MCF 10A (cell line): ENCODE measurements around the gene TULP4. TPM values are rescaled to one million over a fixed set of nuclear protein-coding genes. Genes with fewer than 3 reads are reported as not detected.

ENCODE experiments used
- BruUV-seq: library from RNA; stranded (reverse); fragments of 400-500 nt; replicated peaks from 2 replicates; lab custom pipeline; 2021; lab: Mats Ljungman, UMichigan
- CTCF ChIA-PET: fragments of 300-600 bp; sonication (Branson Sonifier 250); formaldehyde crosslinking; extraction: SDS; loops from one replicate; lab custom pipeline; 2021; ENCODE audit warnings: antibody characterized with exemption, inconsistent platforms; lab: Yijun Ruan, JAX
- POLR2A ChIA-PET: fragments of 300-600, 350-650 bp; sonication (Branson Sonifier 250); formaldehyde crosslinking; extraction: SDS; loops from one replicate; lab custom pipeline; 2020; ENCODE audit warnings: antibody characterized with exemption, inconsistent platforms; lab: Yijun Ruan, JAX
- DNase-seq: peaks from one replicate; pipeline ENCODE4 v3.0.0-alpha.2; 2018; ENCODE audit not compliant: unreplicated experiment
- H3K27ac Mint-ChIP-seq: one replicate; pipeline ENCODE4 v1.8.0; 2022; ENCODE audit warnings: mild to moderate bottlenecking, low read depth, mixed read lengths; ENCODE audit not compliant: unreplicated experiment
- H3K27me3 Mint-ChIP-seq: one replicate; pipeline ENCODE4 v1.8.0; 2022; ENCODE audit warnings: mixed read lengths; ENCODE audit not compliant: insufficient read depth, unreplicated experiment
- H3K36me3 Mint-ChIP-seq: one replicate; pipeline ENCODE4 v1.8.0; 2022; ENCODE audit warnings: mild to moderate bottlenecking, moderate library complexity, mixed read lengths; ENCODE audit not compliant: insufficient read depth, unreplicated experiment
- H3K4me1 Mint-ChIP-seq: one replicate; pipeline ENCODE4 v1.8.0; 2022; ENCODE audit warnings: mixed read lengths; ENCODE audit not compliant: insufficient read depth, unreplicated experiment
- H3K4me3 Mint-ChIP-seq: one replicate; pipeline ENCODE4 v1.8.0; 2022; ENCODE audit warnings: mild to moderate bottlenecking, moderate library complexity, mixed read lengths; ENCODE audit not compliant: unreplicated experiment
- H3K9me3 Mint-ChIP-seq: one replicate; pipeline ENCODE4 v1.8.0; 2022; ENCODE audit warnings: mixed read lengths; ENCODE audit not compliant: unreplicated experiment
- CTCF ChIP-seq: fragments of 200-600 bp; IDR thresholded peaks from one replicate; pipeline ENCODE4 v1.8.0; 2022; ENCODE audit warnings: antibody characterized with exemption, mild to moderate bottlenecking; ENCODE audit not compliant: unreplicated experiment
- intact Hi-C: fragments of 100-400 bp; cut with micrococcal nuclease; formaldehyde crosslinking; loops from 2 replicates; pipeline ENCODE4 v1.14.1; 2022
- total RNA-seq: library from RNA; stranded (reverse); gene quantifications from 2 replicates; pipeline ENCODE4 v1.2.3, GENCODE V29; 2022

Gene TULP4
- total RNA-seq, 1 experiment from 2014 or later, result 64.2 TPM

GRCh38 chr6:158501360-158502262 is 189.3 kb downstream of the TULP4 start:
- intact Hi-C loops, result no loop called here
- no peak for DNase-seq
- Mint-ChIP-seq H3K4me3 (no peak overlapping the region), H3K4me1 (peaks cover 12% of the 10 kb centered on the region), H3K27me3 (no peaks in the 10 kb centered on the region), H3K27ac (no peak overlapping the region), H3K36me3 (peaks cover 50% of the 10 kb centered on the region), H3K9me3 (no peaks in the 10 kb centered on the region)
- CTCF ChIA-PET, result interaction anchor here (1.3 kb wide), 1 partner anchor 282 kb away, joined by 4 read pairs; no protein-coding TSS in a partner anchor
- POLR2A ChIA-PET, result no interaction called here
- BruUV-seq, result no TSS peak
- TF ChIP-seq CTCF, result no peak

GRCh38 chr6:158502263-158502950 is 190.1 kb downstream of the TULP4 start:
- BruUV-seq, result no TSS peak
- no peak for DNase-seq
- H3K27ac Mint-ChIP-seq, result no peak overlapping the region
- no peak overlapping the region for H3K4me3 Mint-ChIP-seq
- H3K36me3 Mint-ChIP-seq, result peaks cover 52% of the 10 kb centered on the region
- CTCF ChIA-PET, result interaction anchor here (0.7 kb wide), 1 partner anchor 97 kb away, joined by 3 read pairs; no protein-coding TSS in a partner anchor
- H3K4me1 Mint-ChIP-seq, result peaks cover 12% of the 10 kb centered on the region
- H3K27me3 Mint-ChIP-seq, result no peaks in the 10 kb centered on the region
- intact Hi-C loops, result no loop called here
- POLR2A ChIA-PET, result no interaction called here
- TF ChIP-seq CTCF, result no peak
- H3K9me3 Mint-ChIP-seq, result no peaks in the 10 kb centered on the region

GRCh38 chr6:158503222-158503621 is 191.0 kb downstream of the TULP4 start:
- Mint-ChIP-seq H3K4me1 (peaks cover 12% of the 10 kb centered on the region), H3K36me3 (peaks cover 53% of the 10 kb centered on the region), H3K27me3 (no peaks in the 10 kb centered on the region), H3K27ac (peak overlapping the region; percentile 66), H3K4me3 (no peak overlapping the region), H3K9me3 (no peaks in the 10 kb centered on the region)
- ChIA-PET CTCF (interaction anchor here (0.7 kb wide), 1 partner anchor 97 kb away, joined by 3 read pairs; no protein-coding TSS in a partner anchor), POLR2A (no interaction called here)
- no TSS peak for BruUV-seq
- no peak for TF ChIP-seq CTCF
- intact Hi-C loops, result no loop called here
- no peak for DNase-seq

GRCh38 chr6:158503846-158504245 is 191.6 kb downstream of the TULP4 start:
- POLR2A ChIA-PET, result no interaction called here
- BruUV-seq, result no TSS peak
- Mint-ChIP-seq H3K27me3 (no peaks in the 10 kb centered on the region), H3K9me3 (no peaks in the 10 kb centered on the region), H3K36me3 (peaks cover 47% of the 10 kb centered on the region), H3K4me3 (no peak overlapping the region), H3K4me1 (peaks cover 12% of the 10 kb centered on the region), H3K27ac (no peak overlapping the region)
- CTCF ChIA-PET, result interaction anchor here (0.6 to 1.1 kb wide), 2 partner anchors 185 to 291 kb away, joined by 3 to 4 read pairs; no protein-coding TSS in a partner anchor
- TF ChIP-seq CTCF, result no peak
- DNase-seq, result no peak
- intact Hi-C loops, result no loop called here
